GM12874 (cell line): ENCODE results near the gene PRKG1.

Experiments
- CTCF ChIP-seq: IDR thresholded peaks from 2 replicates; pipeline ENCODE4 v1.5.1; 2011; ENCODE audit warnings: low read depth, mild to moderate bottlenecking, control low read depth, low read length, moderate library complexity; ENCODE audit not compliant: insufficient read depth

Gene PRKG1

GRCh38 chr10:52098130-52098529 lies 1023.8 kb downstream of the PRKG1 start:
- TF ChIP-seq CTCF, result no peak

DNA sequence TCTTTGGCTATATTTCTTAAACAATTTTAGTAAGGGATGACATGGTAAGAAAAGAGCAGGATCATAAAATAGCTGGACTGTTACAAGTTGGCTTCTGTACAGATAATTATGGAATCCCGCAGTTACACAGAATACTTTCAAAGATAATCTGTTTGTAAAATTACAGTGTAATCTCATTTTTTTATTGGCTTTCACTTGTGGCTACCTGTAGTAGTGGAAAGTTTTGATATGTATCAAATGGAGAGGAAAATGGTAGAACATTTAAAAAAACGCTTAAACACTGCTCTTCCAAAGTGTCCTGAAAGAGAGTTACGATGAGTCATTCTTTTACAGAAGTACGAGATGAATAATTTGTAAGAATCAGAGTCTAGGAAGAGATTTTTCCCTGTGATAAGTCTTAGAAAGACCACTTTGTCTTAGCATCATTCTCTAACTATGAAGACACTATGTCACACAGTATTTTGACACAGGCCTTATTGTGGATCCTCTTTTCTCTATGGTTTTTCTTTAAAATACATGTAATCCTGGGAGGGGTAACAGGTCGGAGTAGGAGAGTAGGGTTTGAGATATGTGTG lies 1024.8 kb downstream of the PRKG1 start:
- TF ChIP-seq CTCF, result no peak

DNA sequence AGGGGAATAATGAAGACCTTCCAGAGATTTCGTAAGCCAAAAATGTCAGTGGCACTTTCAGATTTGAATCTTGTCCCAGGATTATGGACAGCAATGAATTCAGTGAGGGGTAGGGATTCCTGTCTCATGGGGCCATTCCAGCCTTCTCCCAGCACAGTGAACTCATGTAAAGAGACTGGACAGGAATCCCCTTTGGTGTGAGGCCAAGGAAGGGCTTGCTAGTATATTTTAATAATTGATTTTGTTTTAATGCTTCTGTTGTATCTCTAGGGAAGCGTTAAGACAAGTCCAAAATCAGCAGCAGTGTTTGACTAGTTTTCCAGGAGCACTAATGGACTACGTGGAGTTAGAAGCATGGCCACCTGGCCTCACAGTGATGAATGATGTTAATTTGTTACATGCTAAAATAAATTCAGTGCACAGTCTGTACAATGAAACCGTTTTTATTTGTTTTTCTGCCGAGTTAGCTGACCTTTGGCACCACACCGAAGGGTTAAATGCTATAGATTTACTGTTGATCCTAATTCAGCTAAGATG lies 1025.8 kb downstream of the PRKG1 start:
- no peak for TF ChIP-seq CTCF

- TF ChIP-seq CTCF, result no peak
These were observed 1031.0 kb downstream of the PRKG1 start for GRCh38 chr10:52105301-52105700.

- no peak for TF ChIP-seq CTCF
These were observed 1031.7 kb downstream of the PRKG1 start for GRCh38 chr10:52106011-52106410.

- TF ChIP-seq CTCF, result no peak
These were observed 1032.6 kb downstream of the PRKG1 start for GRCh38 chr10:52106899-52107298.

- no peak for TF ChIP-seq CTCF
These were observed 1033.9 kb downstream of the PRKG1 start for GRCh38 chr10:52108236-52108635.
